GM21360 (cell line): ENCODE measurements around the gene TSFM.

Experiments used
- ATAC-seq: cut with Tn5 transposase; IDR thresholded peaks from one replicate; pipeline ENCODE4 v1.9.1; 2021; ENCODE audit warnings: mild to moderate bottlenecking, moderate library complexity; ENCODE audit not compliant: unreplicated experiment

The TSFM gene

DNA sequence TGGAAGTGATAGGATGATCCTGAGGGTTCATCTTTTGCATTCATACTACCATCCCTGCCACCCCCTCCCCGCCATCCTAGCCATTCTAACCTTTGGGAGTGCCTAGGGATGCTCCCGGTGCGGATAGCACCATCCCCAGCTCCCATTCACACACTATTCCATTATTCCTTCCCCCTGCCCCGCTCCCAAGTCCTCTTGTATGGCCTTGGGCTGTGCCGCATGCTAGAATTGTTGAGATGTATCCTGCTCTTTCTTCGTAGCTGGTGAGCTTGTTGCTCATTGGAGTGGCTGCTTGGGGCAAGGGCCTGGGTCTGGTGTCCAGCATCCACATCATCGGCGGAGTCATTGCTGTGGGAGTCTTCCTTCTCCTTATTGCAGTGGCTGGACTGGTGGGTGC, 37.1 kb upstream of the TSFM start:
- no peak for ATAC-seq

GRCh38 chr12:57746025-57746424, 36.6 kb upstream of the TSFM start:
- no peak for ATAC-seq

DNA sequence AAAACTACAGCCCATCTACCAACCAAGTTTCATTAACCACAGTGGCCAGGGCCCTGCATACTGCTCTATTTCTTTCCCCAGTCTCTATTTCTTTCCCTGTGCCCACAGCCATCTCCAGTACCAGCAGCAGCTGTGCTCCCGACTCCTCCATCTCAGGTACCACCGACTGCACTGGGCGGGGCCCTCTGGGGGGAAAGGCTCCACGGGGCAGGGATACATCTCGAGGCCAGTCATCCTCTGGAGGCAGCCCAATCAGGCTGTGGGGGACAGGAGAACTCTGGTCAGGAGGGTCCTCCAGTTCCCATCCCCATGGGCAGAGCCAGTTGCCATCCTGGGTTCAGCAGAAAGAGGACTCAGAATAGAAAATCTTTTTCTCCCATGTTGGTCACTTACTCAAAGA, 33.5 kb upstream of the TSFM start:
- ATAC-seq, result no peak

- no peak for ATAC-seq
Observed at GRCh38 chr12:57750561-57751431, 31.8 kb upstream of the TSFM start.

DNA sequence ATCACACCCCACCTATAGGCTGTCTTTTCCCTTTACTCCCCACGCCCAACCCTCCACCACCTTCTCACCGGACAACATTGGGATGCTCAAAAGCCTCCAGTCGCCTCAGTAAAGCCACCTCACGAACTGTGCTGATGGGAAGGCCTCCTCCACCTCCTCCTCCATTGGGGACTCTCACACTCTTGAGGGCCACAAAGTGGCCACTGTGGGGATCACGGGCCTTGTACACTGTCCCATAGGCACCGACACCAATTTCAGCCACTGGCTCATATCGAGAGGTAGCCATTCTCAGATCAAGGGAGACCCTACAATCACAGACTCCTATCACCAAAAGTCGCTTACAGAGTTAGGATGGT, 31.2 kb upstream of the TSFM start:
- ATAC-seq, result no peak

DNA sequence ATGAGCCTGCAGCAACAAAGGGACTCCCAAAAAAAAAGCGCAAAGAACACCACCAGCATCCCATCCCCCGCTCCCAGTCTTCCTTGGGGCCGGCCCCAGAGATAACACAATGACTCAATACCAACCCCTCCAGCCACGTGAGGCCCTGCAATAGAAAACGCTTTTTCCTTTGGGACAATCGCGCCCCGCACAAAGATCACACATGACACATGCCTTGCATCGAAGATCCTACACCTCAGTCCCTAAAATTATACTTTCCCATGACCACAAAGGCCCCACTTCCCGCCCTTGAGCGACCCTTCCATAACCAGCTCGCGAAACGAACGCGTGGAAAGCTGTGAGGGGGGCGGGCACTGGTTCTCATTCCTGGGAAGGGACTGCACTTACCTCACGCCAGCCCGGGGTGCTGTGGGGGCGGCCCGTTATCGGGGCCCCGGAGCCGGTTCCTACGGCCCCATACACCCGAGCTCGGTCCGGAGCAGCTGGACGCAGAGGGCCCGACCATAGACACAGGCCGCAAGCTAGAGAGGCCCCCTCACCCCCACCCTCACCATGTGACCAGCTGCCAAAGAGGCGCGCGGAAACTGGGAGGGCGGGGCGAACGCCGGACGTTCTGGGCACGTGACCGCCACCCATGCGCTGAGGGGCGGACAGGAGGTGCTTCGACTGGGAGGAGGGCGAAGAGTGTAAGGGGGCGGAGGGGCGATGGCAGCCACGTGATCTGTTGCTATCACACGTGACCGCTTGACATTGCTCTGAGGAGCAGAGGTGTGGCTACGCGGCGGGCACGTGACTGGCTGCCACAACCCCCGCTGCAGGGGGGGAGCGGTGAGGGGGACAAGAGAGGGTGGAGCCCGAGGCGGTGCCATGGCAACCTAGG, 30.6 kb upstream of the TSFM start, which contains the start of gene CDK4:
TSS of gene CDK4 (minus strand) at position 523 of the 880 bp plus-strand sequence. CDS start 593 bp downstream, outside the sequence.
- ATAC-seq, result peak; percentile 65

DNA sequence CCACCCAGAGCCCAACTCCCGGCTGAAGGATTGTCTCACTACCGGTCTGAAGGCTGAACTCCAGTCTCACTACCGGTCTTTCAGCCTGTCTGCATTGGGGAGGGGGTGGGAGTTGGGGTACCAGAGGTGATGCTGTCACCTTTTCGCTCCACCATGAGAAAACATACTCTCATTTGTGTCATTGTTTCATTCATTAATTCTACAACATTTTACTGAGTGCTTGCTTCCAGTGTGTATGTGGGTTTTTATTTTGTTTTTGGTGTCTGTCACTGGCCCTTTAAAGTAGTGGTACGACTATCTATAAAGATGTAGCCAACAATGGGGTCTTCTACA, 30.0 kb upstream of the TSFM start:
- no peak for ATAC-seq

- ATAC-seq, result no peak
Observed at GRCh38 chr12:57753756-57754337, 28.7 kb upstream of the TSFM start.

DNA sequence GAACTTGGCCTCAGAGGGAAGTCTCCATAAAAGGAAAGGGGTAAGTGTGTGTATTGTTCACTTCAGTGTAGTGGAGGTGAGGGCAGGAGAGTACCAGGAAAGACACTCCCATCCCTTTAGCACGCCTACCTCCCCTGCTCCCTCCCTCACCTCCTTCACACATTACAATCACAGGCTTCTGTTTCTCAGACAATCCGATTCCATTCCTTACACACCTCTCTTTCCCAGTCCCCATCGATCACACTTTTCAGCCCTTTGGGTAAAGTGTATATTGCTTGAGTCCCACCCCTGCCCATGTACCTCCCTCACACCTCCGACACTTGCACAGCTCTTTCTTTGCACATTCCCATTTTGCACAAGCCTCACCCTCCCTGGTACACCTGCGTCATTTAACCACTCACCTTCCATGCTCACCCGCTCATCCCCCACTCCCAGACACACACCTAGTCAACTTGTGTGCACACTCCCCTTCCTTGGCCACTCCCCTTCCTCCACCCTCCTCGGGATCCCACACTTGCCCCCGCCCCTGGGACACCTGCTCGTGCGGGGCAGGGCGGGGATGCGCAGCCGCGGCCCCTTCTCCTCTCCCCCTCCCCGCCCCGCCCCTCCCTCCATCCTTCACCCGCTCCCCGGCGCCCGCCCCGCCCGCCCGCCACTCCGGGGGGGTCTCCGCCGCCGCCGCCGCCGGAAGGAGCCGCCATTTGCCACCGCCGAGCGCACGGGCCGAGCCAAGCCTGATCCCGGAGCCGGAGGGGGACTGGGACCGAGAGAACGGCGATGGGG, 28.0 kb upstream of the TSFM start, which contains the start of gene MARCHF9:
TSS of gene MARCHF9 (plus strand) at position 693 of the 783 bp plus-strand sequence. CDS start 426 bp downstream, outside the sequence.
- ATAC-seq, result peak; percentile 38

GRCh38 chr12:57755194-57755453, 27.5 kb upstream of the TSFM start:
- ATAC-seq, result no peak

GRCh38 chr12:57755454-57756372, 26.9 kb upstream of the TSFM start:
- ATAC-seq, result no peak

- ATAC-seq, result no peak
Observed at GRCh38 chr12:57756406-57757341, 25.9 kb upstream of the TSFM start.

DNA sequence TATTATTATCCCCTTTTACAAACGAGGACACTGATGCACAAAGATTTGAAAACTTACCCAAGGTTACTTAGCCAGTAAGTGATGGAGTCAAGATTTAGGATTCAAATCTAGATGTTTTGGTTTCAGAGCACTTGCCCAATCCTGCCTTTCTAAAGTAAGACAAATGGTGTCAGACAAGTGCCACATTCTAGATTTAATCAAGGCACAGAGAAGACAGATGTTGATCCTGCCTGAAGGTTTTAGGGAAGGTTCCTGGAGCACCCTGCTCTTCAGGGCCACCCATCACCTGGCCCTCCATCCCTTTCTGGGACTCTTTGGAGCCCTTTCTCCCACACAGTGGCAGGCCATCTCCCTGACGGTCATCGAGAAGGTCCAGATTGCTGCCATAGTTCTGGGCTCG, 24.8 kb upstream of the TSFM start:
- no peak for ATAC-seq

DNA sequence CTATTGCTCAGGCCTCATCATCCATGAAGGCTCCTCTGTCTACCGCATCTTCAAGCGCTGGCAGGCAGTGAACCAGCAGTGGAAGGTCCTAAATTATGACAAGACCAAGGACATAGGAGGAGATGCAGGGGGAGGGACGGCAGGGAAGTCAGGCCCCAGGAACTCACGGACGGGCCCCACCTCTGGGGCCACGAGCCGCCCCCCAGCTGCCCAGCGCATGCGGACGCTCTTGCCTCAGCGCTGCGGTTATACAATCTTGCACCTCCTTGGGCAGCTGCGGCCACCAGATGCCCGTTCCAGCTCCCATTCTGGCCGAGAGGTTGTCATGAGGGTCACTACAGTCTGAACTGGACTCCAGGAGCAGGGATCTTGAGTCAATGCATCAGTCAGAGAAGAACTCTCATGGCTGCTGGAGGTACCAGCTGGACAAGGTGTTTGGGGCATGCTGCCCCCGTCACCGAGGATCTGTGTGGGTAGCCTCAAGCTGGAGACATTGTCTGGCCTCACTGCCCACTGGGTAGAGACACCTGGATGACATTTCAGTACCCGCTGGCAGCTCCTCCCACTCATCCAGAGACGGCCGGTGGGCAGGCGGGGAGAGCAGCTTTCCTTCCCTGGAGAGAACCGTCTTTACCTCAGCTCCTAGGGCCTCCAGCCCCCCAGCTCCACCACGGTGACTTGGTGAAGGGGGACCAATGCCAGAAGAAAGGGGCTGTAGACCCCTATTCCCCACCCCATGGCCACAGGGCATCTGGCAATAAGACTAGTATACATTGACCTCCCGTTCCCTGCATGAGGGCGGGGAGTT, 23.8 kb upstream of the TSFM start:
- no peak for ATAC-seq

GRCh38 chr12:57759360-57759980, 23.1 kb upstream of the TSFM start:
- ATAC-seq, result no peak

DNA sequence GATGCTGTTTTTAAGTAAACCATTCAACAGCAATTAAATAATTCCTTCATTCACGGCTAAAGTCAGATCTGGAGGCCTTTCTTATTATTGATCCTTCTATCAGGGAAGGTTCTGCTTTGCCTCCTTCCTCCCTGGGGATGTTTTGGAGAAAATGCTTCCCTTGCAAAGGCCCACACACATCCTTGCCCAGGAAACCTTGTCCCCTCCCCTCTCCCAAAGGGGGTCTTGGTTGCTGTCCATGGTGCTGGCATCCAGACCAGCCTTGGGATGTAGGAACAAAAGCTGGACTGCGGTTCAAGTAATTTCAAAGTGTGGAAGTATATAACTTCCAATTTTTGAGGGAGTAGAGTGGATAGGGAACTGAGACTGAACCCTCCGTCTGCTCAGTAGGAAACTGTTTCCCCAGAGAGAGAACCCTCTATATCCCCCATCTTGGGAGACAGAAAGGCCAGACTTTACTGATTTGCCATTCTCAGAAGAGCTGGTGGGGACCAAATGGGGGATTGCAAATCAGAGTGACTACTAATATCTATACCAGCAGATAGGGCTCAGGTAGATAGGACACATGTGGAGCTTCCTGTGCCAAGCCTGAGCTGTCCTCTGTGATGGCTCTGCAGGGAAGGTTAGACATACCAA, 22.1 kb upstream of the TSFM start:
- ATAC-seq, result no peak

- no peak for ATAC-seq
Observed at GRCh38 chr12:57761391-57761998, 21.1 kb upstream of the TSFM start.
